Gastrocnemius medialis (tissue), 4 donors: ENCODE data around the gene VAV1. TPM values are rescaled to one million over a fixed set of nuclear protein-coding genes. Genes with fewer than 3 reads are reported as not detected.
"Not testable (repeated sequence)": the region's sequence is repeated elsewhere in the genome, so short reads cannot be mapped to it uniquely, and the experiment has no call there.

Source experiments
- ATAC-seq, 2 donors: fragments of 150-250 bp; one replicate each; pipeline ENCODE4 v1.9.1; 2016
- DNase-seq, 2 donors: peaks; one replicate each; pipeline ENCODE4 v3.0.0-alpha.2; 2019
- H3K27ac ChIP-seq, 4 donors: fragments of 200-600 bp; sonication (generic); 1 replicate in 1 of 4; 2 replicates in 3 of 4; pipeline ENCODE4 v1.5.1; 2016 to 2018; ENCODE audit warnings: mild to moderate bottlenecking in 2 of 4, moderate library complexity in 1 of 4
- H3K27me3 ChIP-seq, 3 donors: fragments of 200-600 bp; sonication (generic) in 2 of 3; 1 replicate in 1 of 3; 2 replicates in 2 of 3; pipeline versions ENCODE4 v1.5.1 to v1.6.0; 2016 to 2019; ENCODE audit warnings: mild to moderate bottlenecking in 1 of 3, moderate library complexity in 1 of 3
- H3K36me3 ChIP-seq, 2 donors: fragments of 200-600 bp; sonication (generic) in 1 of 2; one replicate each; pipeline ENCODE4 v1.5.1; 2017 to 2018
- H3K4me1 ChIP-seq, 2 donors: fragments of 200-600 bp; sonication (generic) in 1 of 2; one replicate each; pipeline ENCODE4 v1.5.1; 2016 to 2017; ENCODE audit warnings: mild to moderate bottlenecking in 2 of 2
- H3K4me3 ChIP-seq, 4 donors: fragments of 200-600 bp; sonication (generic) in 3 of 4; 1 replicate in 1 of 4; 2 replicates in 3 of 4; pipeline ENCODE4 v1.5.1; 2016 to 2019; ENCODE audit warnings: mild to moderate bottlenecking in 2 of 4
- H3K9me3 ChIP-seq, 3 donors: fragments of 200-600 bp; sonication (generic) in 2 of 3; 1 replicate in 1 of 3; 2 replicates in 2 of 3; pipeline ENCODE4 v1.5.1; 2016 to 2019
- POLR2A ChIP-seq, 2 donors: fragments of 450-650 bp; IDR thresholded peaks; one replicate each; pipeline ENCODE4 v1.6.1; 2017; ENCODE audit warnings: antibody characterized with exemption in 2 of 2, mild to moderate bottlenecking in 2 of 2, moderate library complexity in 2 of 2
- in situ Hi-C, 4 donors: fragments of 200-750 bp; cut with MboI; loops; one replicate each; pipeline versions ENCODE4 v1.15.0 to v1.8.0; 2017; ENCODE audit warnings: low sequenced_read_pairs in 4 of 4
- intact Hi-C: fragments of 100-400 bp; cut with DNase I; formaldehyde crosslinking; loops from one replicate; pipeline ENCODE4 v1.15.1; 2023; ENCODE audit warnings: low total_unique reads
- total RNA-seq, 4 donors: library from RNA; depleted of rRNA; stranded (reverse); fragments of >200 nt; gene quantifications; one replicate each; pipeline versions ENCODE4 v1.1.0 to v1.2.3, GENCODE V29; 2016
- TF ChIP-seq, protein P1 (sequence below), 5 experiments: fragments of 450-650 bp in 3 of 5; fragments of 200-600 bp in 2 of 5; sonication (generic) in 2 of 5; IDR thresholded peaks in 4 of 5; conservative IDR thresholded peaks in 1 of 5; 1 replicate in 4 of 5; 2 replicates in 1 of 5; pipeline ENCODE4 v1.5.1; 2016 to 2019; ENCODE audit warnings: antibody characterized with exemption in 5 of 5, mild to moderate bottlenecking in 3 of 5, moderate library complexity in 3 of 5

Gene VAV1
- total RNA-seq, 4 donors from 2014 or later, result 0.63 to 1.8 (median 0.96) TPM

DNA sequence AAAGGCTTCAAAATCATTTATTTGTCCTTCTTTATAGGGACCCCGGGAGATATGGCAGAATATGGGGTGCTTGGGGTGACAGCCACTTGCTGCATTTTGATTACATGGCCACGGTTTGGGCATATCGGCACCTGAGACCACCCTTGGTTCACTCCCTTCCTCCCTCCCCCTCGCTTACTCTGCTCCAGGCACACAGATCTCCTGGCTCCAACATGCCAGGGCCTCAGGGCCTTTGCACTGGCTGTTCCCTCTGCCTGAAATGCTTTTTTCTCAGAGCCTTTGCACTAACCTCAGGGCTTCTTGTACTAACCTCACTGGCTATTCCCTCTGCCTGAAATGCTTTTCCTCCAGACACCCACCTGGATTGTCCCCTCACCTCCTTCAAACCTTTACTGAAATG is 23.8 kb downstream of the VAV1 start:
- no peak for ATAC-seq
- in situ Hi-C loops (no loop called here), intact Hi-C loops (no loop called here)
- H3K36me3 ChIP-seq, result no peaks in the 10 kb centered on the region
- no peak overlapping the region for H3K4me3 ChIP-seq
- TF ChIP-seq, protein P1, sequence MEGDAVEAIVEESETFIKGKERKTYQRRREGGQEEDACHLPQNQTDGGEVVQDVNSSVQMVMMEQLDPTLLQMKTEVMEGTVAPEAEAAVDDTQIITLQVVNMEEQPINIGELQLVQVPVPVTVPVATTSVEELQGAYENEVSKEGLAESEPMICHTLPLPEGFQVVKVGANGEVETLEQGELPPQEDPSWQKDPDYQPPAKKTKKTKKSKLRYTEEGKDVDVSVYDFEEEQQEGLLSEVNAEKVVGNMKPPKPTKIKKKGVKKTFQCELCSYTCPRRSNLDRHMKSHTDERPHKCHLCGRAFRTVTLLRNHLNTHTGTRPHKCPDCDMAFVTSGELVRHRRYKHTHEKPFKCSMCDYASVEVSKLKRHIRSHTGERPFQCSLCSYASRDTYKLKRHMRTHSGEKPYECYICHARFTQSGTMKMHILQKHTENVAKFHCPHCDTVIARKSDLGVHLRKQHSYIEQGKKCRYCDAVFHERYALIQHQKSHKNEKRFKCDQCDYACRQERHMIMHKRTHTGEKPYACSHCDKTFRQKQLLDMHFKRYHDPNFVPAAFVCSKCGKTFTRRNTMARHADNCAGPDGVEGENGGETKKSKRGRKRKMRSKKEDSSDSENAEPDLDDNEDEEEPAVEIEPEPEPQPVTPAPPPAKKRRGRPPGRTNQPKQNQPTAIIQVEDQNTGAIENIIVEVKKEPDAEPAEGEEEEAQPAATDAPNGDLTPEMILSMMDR (IDR thresholded peaks at IDR 0.05 in 4 of 5, conservative IDR thresholded peaks at IDR 0.05 in 1 of 5), result no peak
- no peak for TF ChIP-seq POLR2A (IDR thresholded peaks at IDR 0.05)
- H3K9me3 ChIP-seq, result peaks cover 0 to 9% (median 0%) of the 10 kb centered on the region in 3 donors
- H3K27me3 ChIP-seq, result peaks cover 0 to 2% (median 0%) of the 10 kb centered on the region in 3 donors
- no peak for DNase-seq
- no peak overlapping the region for H3K27ac ChIP-seq
- H3K4me1 ChIP-seq, result no peaks in the 10 kb centered on the region

DNA sequence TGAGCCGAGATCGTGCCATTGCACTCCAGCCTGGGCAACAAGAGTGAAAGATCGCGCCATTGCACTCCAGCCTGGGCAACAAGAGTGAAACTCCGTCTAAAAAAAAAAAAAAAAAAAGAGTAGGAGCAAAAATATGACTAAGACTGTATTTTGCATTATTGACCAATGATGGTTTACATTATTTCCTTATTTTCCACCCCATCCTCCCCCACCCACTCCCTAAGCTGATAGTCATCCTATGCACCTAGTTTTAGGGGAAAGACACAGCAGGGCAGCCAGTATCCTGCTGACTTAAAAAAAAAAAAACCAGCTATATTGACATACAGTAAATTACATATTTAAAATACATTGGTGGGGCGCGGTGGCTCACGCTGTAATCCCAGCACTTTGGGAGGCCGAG is 25.1 kb downstream of the VAV1 start:
- in situ Hi-C loops (no loop called here), intact Hi-C loops (no loop called here)
- TF ChIP-seq, protein P1 (IDR thresholded peaks at IDR 0.05 in 4 of 5, conservative IDR thresholded peaks at IDR 0.05 in 1 of 5), result no peak
- no peak for TF ChIP-seq POLR2A (IDR thresholded peaks at IDR 0.05)
- Histone ChIP-seq H3K36me3 (no peaks in the 10 kb centered on the region), H3K27ac (no peak overlapping the region), H3K4me3 (no peak overlapping the region), H3K27me3 (peaks cover 0 to 8% (median 4%) of the 10 kb centered on the region in 3 donors), H3K4me1 (no peaks in the 10 kb centered on the region), H3K9me3 (peaks cover 0 to 9% (median 0%) of the 10 kb centered on the region in 3 donors)
- DNase-seq (no peak), ATAC-seq (no peak)

DNA sequence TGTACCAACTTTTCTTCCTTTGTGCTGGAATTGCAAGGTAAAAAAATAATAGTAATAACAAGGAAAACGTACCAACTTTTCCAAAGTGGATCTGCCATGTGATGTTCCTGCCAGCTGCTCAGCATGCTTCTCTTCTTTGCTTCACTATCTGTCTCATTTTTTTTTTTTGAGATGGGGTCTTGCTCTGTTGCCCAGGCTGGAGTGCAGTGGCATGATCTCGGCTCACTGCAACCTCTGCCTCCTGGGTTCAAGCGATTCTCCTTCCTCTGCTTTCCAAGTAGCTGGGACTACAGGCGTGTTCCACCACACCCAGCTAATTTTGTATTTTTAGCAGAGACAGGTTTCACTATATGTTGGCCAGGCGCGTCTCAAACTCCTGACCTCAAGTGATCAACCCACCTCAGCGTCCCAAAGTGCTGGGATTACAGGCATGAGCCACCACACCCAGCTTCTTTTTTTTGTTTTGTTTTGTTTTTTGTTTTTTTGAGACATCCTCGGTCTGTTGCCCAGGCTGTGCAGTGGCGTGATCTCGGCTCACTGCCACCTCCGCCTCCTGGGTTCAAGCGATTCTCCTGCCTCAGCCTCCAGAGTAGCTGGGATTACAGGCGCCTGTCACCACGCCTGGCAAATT is 27.8 kb downstream of the VAV1 start:
- ATAC-seq, H3K4me3 ChIP-seq, H3K36me3 ChIP-seq, intact Hi-C loops, H3K27ac ChIP-seq, H3K4me1 ChIP-seq, H3K9me3 ChIP-seq, in situ Hi-C loops, DNase-seq: not testable (repeated sequence)
- H3K27me3 ChIP-seq, result peaks cover 0 to 11% (median 7%) of the 10 kb centered on the region in 3 donors

DNA sequence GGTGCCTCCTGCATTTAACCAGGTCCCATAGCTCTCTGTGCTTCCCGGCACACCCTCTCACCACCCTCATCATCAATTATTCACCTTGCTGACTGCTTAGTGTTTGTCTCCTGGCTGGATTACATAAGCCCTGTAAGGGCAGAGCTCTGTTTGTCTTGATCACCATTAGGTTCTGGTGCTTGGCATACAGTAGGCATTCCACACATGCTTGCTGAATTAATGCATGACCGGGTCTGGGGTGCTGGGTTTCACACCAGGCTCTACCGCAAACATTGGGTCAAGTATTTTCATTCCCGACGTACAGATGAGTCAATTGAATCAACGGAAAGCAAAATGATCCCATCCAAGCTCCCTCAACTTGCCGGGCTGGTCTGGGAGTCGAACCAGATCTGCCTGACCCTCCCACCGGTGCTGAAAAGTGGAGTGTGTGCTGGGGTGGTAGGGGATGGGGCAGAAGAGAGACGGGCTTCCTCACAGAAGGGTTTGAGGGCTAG is 28.5 kb downstream of the VAV1 start:
- DNase-seq (no peak), ATAC-seq (no peak)
- H3K27me3 ChIP-seq, result peaks cover 0 to 11% (median 7%) of the 10 kb centered on the region in 3 donors
- peak overlapping the region in 2 of 4 donors; percentile 17 to 24 for H3K4me3 ChIP-seq
- no peak overlapping the region for H3K27ac ChIP-seq
- intact Hi-C loops (no loop called here), in situ Hi-C loops (no loop called here)
- TF ChIP-seq, protein P1 (IDR thresholded peaks at IDR 0.05 in 4 of 5, conservative IDR thresholded peaks at IDR 0.05 in 1 of 5), result no peak
- TF ChIP-seq POLR2A (IDR thresholded peaks at IDR 0.05), result no peak
- H3K4me1 ChIP-seq, result no peaks in the 10 kb centered on the region
- no peaks in the 10 kb centered on the region for H3K9me3 ChIP-seq
- H3K36me3 ChIP-seq, result no peaks in the 10 kb centered on the region

DNA sequence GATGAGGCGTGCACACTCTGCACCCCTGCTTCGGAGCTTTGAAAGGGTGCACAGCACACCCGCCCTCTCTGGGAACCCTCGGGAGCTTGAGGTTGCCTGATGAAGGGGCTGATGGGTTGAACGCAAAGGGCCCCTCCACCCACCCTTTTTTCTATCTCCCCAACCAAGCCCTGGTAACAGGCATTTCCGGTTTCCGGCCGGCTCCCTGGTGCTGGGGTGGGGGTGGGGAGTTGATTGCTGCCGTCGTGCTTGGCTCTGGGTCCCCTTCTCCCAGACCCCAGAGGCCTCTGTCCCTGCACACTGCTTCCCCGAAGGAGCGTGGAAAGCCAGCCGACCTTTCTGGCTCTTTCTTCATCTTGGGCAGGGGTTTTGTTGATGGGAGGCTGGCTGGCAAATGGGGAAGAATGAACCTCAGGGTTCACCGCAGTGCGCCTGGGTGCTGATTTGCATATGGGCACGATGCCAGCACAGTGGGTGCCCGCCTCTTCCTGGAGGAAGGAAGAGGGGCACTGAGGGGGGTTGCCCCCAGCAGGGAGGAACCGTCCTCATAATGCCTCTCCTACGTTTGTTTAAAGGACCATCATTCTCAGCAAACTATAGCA is 29.1 kb downstream of the VAV1 start:
- no peak overlapping the region for H3K27ac ChIP-seq
- intact Hi-C loops, result no loop called here
- TF ChIP-seq POLR2A (IDR thresholded peaks at IDR 0.05), result no peak
- TF ChIP-seq, protein P1 (IDR thresholded peaks at IDR 0.05 in 4 of 5, conservative IDR thresholded peaks at IDR 0.05 in 1 of 5), result no peak

More for the DNA sequence above, 29.1 kb downstream of the VAV1 start:
- H3K4me3 ChIP-seq, result peak overlapping the region in 2 of 4 donors; percentile 17 to 24
- DNase-seq (peak; percentile 28 to 46), ATAC-seq (no peak)
- in situ Hi-C loops, result no loop called here
- H3K36me3 ChIP-seq, result no peaks in the 10 kb centered on the region
- no peaks in the 10 kb centered on the region for H3K9me3 ChIP-seq
- peaks cover 0 to 11% (median 7%) of the 10 kb centered on the region in 3 donors for H3K27me3 ChIP-seq
- no peaks in the 10 kb centered on the region for H3K4me1 ChIP-seq
